WI38 (cell line): ENCODE data around the gene UNC119.

Source experiments
- H3K4me3 ChIP-seq: 2 replicates; pipeline ENCODE4 v1.5.1; 2011; ENCODE audit warnings: low read depth, mild to moderate bottlenecking, control low read depth, low read length
- TF ChIP-seq, protein P1 (sequence below): IDR thresholded peaks from 2 replicates; pipeline ENCODE4 v1.5.1; 2012; ENCODE audit warnings: low read depth, mild to moderate bottlenecking, control low read depth, low read length

The UNC119 gene

DNA sequence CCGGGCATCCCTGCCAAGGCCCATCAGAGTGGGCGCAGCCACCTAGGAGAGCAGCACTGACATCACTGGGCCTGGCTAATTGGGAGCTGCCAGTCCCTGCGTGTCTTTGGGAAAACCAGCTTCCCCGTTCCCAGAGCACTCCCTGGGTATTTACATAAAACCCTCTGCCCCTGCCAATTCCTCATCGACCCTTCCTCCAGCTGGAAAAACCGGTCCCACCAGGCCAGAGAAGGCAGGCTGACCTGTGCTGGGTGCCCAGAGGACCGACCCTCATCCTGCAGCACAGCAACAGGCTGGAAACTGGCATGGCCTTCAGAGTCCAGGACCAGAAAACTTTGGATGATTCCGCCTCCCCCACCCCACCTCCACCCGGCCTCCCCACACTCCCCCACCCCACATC lies 54.5 kb downstream of the UNC119 start:
- TF ChIP-seq, protein P1, sequence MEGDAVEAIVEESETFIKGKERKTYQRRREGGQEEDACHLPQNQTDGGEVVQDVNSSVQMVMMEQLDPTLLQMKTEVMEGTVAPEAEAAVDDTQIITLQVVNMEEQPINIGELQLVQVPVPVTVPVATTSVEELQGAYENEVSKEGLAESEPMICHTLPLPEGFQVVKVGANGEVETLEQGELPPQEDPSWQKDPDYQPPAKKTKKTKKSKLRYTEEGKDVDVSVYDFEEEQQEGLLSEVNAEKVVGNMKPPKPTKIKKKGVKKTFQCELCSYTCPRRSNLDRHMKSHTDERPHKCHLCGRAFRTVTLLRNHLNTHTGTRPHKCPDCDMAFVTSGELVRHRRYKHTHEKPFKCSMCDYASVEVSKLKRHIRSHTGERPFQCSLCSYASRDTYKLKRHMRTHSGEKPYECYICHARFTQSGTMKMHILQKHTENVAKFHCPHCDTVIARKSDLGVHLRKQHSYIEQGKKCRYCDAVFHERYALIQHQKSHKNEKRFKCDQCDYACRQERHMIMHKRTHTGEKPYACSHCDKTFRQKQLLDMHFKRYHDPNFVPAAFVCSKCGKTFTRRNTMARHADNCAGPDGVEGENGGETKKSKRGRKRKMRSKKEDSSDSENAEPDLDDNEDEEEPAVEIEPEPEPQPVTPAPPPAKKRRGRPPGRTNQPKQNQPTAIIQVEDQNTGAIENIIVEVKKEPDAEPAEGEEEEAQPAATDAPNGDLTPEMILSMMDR, result no peak
- no peak overlapping the region for H3K4me3 ChIP-seq
